ENCODE measurements around the gene DMRTA2.

Gene DMRTA2

GRCh38 chr1:50422946-50423669 is at the start of gene DMRTA2:
Gene DMRTA2 (minus strand): TSS chr1:50423443. CDS start chr1:50421536, 1,907 bp downstream.
- H3K27ac ChIP-seq: no peak within 1 kb of the TSS
- TF ChIP-seq ZFX (IDR thresholded peaks at IDR 0.05) (no peak), CTCF (conservative IDR thresholded peaks at IDR 0.05) (no peak)

GRCh38 chr1:50471967-50472366 is 48.7 kb upstream of the DMRTA2 start:
- no peak for TF ChIP-seq ZFX (IDR thresholded peaks at IDR 0.05)
- no peak for TF ChIP-seq CTCF (conservative IDR thresholded peaks at IDR 0.05)
- no peak overlapping the region for H3K27ac ChIP-seq

- no peak overlapping the region for H3K27ac ChIP-seq
- TF ChIP-seq ZFX (IDR thresholded peaks at IDR 0.05) (no peak), CTCF (conservative IDR thresholded peaks at IDR 0.05) (no peak)
Observed at GRCh38 chr1:50462964-50463363, 39.7 kb upstream of the DMRTA2 start.

GRCh38 chr1:50458507-50458906 is 35.3 kb upstream of the DMRTA2 start:
- TF ChIP-seq ZFX (IDR thresholded peaks at IDR 0.05): no peak
- TF ChIP-seq CTCF (conservative IDR thresholded peaks at IDR 0.05): no peak
- no peak overlapping the region for H3K27ac ChIP-seq

GRCh38 chr1:50454911-50455310 is 31.7 kb upstream of the DMRTA2 start:
- TF ChIP-seq CTCF (conservative IDR thresholded peaks at IDR 0.05) (no peak), ZFX (IDR thresholded peaks at IDR 0.05) (no peak)
- H3K27ac ChIP-seq: no peak overlapping the region

- TF ChIP-seq CTCF (conservative IDR thresholded peaks at IDR 0.05) (no peak), ZFX (IDR thresholded peaks at IDR 0.05) (no peak)
- H3K27ac ChIP-seq: no peak overlapping the region
Observed at GRCh38 chr1:50453266-50453665, 30.0 kb upstream of the DMRTA2 start.

GRCh38 chr1:50452700-50453099 is 29.5 kb upstream of the DMRTA2 start:
- no peak overlapping the region for H3K27ac ChIP-seq
- TF ChIP-seq ZFX (IDR thresholded peaks at IDR 0.05): no peak
- no peak for TF ChIP-seq CTCF (conservative IDR thresholded peaks at IDR 0.05)

Measured in C4-2B (cell line).